DOHH2 (cell line): ENCODE data around the gene RPL28.

Experiments
- EZH2phosphoT487 ChIP-seq: fragments of 200-600 bp; sonication (generic); IDR thresholded peaks from 2 replicates; pipeline ENCODE4 v1.6.1; 2017; ENCODE audit warnings: borderline replicate concordance, mild to moderate bottlenecking, antibody characterized with exemption, low read length, moderate library complexity, mixed read lengths
- TF ChIP-seq, protein P1 (sequence below): fragments of 200-600 bp; sonication (generic); IDR thresholded peaks from one replicate; pipeline ENCODE4 v1.5.1; 2014; ENCODE audit warnings: antibody characterized with exemption, mild to moderate bottlenecking, low read depth, low read length; ENCODE audit not compliant: poor library complexity, severe bottlenecking

GRCh38 chr19:55339105-55339888 is 46.4 kb upstream of the RPL28 start, which contains the start of gene KMT5C:
- TF ChIP-seq, protein P1, sequence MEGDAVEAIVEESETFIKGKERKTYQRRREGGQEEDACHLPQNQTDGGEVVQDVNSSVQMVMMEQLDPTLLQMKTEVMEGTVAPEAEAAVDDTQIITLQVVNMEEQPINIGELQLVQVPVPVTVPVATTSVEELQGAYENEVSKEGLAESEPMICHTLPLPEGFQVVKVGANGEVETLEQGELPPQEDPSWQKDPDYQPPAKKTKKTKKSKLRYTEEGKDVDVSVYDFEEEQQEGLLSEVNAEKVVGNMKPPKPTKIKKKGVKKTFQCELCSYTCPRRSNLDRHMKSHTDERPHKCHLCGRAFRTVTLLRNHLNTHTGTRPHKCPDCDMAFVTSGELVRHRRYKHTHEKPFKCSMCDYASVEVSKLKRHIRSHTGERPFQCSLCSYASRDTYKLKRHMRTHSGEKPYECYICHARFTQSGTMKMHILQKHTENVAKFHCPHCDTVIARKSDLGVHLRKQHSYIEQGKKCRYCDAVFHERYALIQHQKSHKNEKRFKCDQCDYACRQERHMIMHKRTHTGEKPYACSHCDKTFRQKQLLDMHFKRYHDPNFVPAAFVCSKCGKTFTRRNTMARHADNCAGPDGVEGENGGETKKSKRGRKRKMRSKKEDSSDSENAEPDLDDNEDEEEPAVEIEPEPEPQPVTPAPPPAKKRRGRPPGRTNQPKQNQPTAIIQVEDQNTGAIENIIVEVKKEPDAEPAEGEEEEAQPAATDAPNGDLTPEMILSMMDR = no peak
- no peak for TF ChIP-seq EZH2phosphoT487
